Hematopoietic multipotent progenitor cell treated with erythropoietin and hydrocortisone succinate and interleukin-3 and kit ligand, for 15 days (in vitro differentiated cells): ENCODE measurements around the gene TNK2.
"Not testable (repeated sequence)": the region's sequence is repeated elsewhere in the genome, so short reads cannot be mapped to it uniquely, and the experiment has no call there.

Source experiments
- DNase-seq: peaks from one replicate; pipeline ENCODE4 v3.0.0-alpha.2; 2015; ENCODE audit warnings: low spot score

The TNK2 gene

GRCh38 chr3:195907934-195908693 lies at the start of gene TNK2:
Gene TNK2 (minus strand): TSS chr3:195908551. CDS start chr3:195888588, 19,963 bp downstream.
- DNase-seq: no peak

DNA sequence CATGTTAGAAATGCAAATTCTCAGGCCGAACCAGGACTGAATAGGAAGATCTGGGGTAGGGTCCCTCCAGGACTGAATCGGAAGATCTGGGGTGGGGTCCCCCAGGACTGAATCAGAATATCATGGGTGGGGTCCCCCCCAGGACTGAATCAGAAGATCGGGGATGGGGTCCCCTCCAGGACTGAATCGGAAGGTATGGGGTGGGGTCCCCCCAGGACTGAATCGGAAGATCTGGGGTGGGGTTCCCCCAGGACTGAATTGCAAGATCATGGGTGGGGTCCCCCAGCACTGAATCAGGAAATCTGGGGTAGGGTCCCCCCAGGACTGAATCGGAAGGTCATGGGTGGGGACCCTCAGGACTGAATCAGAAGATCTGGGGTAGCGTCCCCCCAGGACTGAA lies 48.2 kb upstream of the TNK2 start:
- DNase-seq: no peak

DNA sequence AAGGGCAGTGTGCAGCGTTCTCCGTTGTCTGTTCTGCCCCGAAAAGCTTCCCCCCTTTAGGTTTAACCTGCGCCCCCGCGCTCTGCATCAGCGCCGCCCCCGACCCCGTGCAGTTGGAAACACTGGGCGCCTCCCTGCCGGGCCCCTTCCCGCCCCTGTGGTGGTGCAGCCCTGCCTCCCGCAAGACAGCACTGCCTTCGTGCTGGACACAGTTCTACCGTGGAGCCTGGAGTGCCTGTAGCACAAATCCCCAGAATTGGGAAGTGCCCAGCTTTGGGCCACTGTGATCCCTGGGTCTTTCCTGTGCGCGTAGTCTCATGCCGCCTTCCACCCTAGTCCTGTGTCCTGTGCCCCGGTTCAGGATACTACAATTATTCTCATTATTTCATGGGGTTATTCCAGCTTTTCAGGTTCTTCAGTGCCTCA lies 47.1 kb upstream of the TNK2 start:
- not testable (repeated sequence) for DNase-seq

- not testable (repeated sequence) for DNase-seq
These were observed 46.4 kb upstream of the TNK2 start for GRCh38 chr3:195954752-195955119.

DNA sequence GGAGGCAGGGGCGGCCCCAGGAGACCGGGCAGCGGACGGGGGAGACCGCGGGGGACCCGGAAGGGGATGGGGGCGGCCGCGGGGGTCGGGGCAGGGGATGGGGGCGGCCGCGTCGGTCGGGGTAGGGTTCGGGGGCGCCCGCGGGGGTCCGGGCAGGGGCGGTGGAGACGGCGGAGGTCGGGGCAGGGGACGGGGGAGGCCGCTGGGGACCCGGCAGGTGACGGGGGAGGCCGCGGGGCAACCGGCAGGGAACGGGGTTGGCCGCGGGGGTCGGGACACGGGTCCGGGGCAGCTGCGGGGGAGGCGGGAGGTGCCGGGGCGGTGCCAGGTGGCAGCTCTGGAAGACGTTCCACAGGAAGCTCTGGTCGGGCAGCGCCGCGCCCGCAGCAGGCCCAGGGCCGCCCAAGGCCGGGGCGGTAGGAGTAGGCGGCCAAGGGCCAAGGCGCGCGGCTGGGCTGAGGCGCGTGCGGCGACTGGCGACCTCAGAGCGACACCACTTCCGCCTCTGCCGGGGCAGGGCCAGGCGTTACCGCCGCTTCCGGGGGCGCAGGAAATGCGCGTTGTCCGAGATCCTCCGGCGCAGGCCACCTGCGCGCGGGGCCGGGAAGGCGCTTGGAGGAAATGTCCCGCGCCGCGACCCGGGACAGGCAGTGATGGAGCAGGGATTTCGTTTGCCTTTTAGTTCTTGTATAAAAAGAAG lies 45.9 kb upstream of the TNK2 start:
- DNase-seq: peak; percentile 30

DNA sequence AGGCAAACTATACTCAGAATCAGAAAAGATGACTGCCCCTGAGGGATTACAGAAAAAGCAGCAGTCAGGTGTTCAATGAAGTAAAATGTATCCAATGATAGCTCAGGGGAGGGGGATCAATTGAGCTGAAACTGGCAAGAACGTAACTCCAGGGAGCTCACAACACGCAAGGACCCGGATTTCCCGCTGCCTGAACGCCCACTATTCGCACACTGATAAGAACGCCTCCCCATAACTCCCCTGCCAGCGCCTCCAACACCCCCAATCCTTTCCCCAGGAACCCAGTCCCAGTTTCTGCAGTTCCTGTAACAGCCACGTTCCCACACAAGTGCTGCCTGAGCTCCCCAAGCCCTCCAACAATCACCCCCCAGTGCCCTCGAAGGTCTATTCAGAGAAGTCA lies 44.2 kb upstream of the TNK2 start:
- not testable (repeated sequence) for DNase-seq

- not testable (repeated sequence) for DNase-seq
These were observed 43.3 kb upstream of the TNK2 start for GRCh38 chr3:195951443-195952177.

DNA sequence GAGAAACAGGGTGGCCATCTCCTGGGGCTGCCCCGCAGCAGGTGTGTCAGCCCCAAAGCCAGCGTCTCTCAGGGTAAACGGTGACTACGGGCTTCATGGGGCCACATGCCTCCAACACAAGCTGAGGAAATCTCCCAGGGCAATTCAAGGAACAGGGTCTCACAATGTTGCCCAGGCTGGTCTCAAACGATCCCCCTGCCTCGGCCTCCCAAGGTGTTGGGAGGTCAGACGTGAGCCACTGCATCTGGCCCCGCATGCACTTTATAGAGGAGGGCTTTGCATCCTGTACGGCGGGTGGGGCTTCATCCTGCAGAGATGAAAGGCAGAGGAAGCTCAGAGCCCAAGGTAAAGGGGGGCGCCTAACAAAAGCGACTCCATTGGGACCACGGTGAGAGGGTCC lies 42.4 kb upstream of the TNK2 start:
- not testable (repeated sequence) for DNase-seq

DNA sequence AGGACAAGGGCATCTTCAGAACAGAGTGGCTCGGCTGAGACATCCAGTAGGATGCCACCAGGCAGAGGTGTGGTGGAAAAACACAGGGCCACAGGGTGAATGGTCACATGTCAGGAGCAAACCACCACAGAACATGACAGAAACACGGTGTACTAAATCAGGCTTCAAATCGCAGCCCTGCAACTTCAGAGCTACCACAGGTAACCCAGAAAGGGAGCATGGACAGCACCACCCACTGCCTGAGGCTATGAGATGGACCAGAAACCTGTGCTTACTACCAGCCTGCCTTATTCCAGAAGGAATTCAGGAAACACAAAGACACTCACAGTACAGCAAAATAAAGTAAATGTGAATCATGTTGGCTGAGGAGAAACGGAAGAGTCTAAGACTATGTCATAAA lies 41.8 kb upstream of the TNK2 start:
- DNase-seq: not testable (repeated sequence)

GRCh38 chr3:195946910-195947699 lies 38.8 kb upstream of the TNK2 start:
- not testable (repeated sequence) for DNase-seq

DNA sequence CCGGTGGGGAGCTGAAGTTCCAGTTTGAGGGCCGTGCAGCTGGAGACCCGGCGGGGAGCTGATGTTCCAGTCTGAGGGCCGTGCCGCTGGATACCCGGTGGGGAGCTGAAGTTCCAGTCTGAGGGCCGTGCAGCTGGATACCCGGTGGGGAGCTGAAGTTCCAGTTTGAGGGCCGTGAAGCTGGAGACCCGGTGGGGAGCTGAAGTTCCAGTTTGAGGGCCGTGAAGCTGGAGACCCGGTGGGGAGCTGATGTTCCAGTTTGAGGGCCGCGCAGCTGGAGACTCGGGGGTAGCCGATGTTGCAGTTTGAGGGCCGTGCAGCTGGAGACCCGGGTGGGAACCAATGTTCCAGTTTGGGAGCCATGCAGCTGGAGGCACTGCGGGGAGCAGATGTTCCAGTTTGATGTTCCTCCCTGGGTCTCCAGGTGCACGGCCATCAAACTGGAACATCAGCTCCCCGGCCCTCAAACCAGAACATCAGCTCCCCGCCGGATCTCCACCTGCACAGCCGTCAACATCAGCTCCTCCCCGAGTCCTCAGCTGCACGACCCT lies 33.0 kb upstream of the TNK2 start:
- DNase-seq: not testable (repeated sequence)

- not testable (repeated sequence) for DNase-seq
These were observed 32.5 kb upstream of the TNK2 start for GRCh38 chr3:195940806-195941205.

- DNase-seq: not testable (repeated sequence)
These were observed 31.4 kb upstream of the TNK2 start for GRCh38 chr3:195939526-195940470.

DNA sequence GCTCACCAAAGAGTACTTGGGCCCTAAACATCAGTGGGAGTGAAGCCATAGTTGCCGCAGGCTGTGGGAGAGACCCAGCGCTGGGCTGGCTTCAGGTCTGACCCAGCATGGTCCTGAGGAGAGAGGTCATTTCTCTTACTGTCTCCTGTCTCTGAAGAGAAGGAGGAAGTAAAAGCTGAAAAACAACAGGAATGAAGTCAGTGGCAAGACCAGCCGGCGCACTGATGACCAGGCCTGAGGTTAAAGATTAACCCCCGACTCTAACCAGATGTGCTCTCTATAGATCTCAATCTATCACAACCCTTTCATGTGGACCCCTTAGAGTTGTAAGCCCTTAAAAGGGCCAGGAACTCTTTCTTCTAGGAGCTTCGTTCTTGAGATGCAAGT lies 24.7 kb upstream of the TNK2 start:
- DNase-seq: not testable (repeated sequence)

DNA sequence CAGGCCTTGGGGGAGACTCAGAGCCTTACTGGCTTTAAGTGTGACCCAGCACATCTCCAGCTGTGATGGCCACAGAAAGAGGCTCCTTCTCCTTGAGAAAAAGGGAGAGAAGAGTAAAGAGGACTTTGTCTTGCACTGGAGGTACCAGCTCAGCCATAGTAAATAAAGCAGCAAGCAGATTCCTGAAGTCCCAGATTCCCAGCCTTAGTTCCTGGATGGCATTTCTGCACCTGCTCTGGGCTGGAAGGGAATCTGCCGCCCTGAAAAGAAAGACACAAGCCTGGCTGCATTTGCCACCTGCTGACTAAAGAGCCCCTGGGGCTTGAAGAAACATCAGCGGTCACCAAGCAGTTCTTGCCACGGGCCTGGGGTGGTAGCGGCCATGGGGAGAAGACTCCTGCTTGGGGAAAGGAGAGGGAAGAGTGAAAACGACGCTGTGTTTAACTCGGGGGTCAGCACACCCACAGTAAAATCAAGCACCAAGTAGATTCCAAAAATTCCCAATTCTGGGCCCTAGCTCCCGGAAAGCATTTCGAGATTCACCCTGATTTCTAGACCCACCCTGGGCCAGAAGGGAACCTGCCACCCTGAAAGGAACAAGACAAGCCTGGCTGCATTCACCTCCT lies 24.2 kb upstream of the TNK2 start:
- DNase-seq: no peak

GRCh38 chr3:195931582-195932273 lies 23.4 kb upstream of the TNK2 start:
- DNase-seq: no peak

GRCh38 chr3:195929452-195929851 lies 21.1 kb upstream of the TNK2 start:
- no peak for DNase-seq

DNA sequence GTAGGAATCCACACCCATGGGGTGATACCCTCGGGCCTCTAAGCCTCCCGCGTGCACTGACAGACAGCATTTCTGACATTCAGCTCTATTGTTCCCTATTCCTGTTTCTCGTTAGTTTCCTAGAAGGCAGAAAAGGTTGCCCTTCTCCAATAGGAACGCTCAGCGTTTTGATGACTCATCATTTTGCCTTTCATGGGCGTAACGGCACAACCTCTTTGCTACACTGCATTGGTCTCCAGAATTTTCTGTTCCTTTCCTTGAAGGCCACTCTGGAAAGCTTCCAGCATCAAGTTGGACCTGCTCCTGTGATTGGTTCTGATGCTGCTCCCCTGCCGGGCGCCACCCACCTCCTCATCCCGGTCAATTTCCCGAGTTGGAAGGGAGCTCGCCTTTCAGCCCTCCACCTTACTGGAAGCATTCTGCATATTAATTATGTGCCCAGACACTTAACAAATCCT lies 13.0 kb upstream of the TNK2 start:
- no peak for DNase-seq

DNA sequence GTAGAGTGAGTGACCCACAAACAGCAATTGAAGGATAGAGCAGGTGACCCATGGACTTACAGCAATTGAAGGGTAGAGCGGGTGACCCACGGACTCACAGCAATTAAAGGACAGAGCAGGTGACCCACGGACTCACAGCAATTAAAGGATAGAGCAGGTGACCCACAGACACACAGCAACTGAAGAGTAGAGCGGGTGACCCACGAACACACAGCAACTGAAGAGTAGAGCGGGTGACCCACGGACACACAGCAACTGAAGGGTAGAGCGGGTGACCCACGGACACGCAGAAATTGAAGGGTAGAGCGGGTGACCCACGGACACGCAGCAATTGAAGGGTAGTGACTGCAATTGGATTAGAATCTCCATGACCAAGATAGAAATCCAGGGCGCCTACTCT lies 9.8 kb upstream of the TNK2 start:
- DNase-seq: no peak
